Measurements from ENCODE around the gene SLITRK6. TPM values are rescaled to one million over a fixed set of nuclear protein-coding genes. Genes with fewer than 3 reads are reported as not detected.

Gene SLITRK6, protein sequence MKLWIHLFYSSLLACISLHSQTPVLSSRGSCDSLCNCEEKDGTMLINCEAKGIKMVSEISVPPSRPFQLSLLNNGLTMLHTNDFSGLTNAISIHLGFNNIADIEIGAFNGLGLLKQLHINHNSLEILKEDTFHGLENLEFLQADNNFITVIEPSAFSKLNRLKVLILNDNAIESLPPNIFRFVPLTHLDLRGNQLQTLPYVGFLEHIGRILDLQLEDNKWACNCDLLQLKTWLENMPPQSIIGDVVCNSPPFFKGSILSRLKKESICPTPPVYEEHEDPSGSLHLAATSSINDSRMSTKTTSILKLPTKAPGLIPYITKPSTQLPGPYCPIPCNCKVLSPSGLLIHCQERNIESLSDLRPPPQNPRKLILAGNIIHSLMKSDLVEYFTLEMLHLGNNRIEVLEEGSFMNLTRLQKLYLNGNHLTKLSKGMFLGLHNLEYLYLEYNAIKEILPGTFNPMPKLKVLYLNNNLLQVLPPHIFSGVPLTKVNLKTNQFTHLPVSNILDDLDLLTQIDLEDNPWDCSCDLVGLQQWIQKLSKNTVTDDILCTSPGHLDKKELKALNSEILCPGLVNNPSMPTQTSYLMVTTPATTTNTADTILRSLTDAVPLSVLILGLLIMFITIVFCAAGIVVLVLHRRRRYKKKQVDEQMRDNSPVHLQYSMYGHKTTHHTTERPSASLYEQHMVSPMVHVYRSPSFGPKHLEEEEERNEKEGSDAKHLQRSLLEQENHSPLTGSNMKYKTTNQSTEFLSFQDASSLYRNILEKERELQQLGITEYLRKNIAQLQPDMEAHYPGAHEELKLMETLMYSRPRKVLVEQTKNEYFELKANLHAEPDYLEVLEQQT
- total RNA-seq (1 to 10 TPM in 2 of 10 donors, under 1 TPM in 7, not detected in 1; 0.18 to 1.2 (median 0.64) TPM), polyA plus RNA-seq (1 to 10 TPM in 1 of 2 donors, under 1 TPM in 1; 0.12 to 1.0 TPM)
- long read RNA-seq, donor 1, full-length matches to known transcripts: 1 of 1 reads
- long read RNA-seq, donor 1, partial matches to known transcripts: 0 of 1 reads
- long read RNA-seq, donor 1, other reads (novel, unspliced or antisense): 0 of 1 reads
- long read RNA-seq, donor 2: 0 reads
- long read RNA-seq, donor 3: 0 reads

DNA sequence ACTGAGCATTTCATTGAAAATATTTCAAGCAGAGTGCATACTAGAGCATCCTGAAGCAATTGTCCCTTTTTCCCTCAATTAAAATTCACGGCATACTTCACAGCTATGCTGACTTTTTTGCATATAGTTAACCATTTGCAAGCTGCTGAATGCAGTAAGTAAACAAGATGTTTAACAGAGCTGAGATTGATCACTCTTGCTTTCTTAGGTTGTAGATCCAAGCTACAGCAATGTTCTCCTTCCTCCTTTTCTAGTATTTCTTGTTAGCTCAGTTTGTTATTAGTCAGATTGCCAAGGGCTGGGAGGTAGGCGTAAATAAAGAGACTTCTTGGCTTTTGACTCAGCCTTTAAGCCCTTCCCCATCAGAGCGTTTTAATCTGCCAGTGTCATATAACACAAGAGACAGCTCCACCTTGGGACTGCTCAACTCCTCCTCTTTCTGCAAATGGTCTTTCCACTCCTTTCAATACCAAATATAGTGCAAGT is at the start of gene SLITRK6:
Gene SLITRK6, minus strand, starts transcription at position 323 of the 486 bp plus-strand sequence. CDS start 2,911 bp downstream, outside the sequence.
- Histone ChIP-seq H3K27me3 (no peaks in the 10 kb centered on the region), H3K36me3 (no peaks in the 10 kb centered on the region), H3K4me3 (peak within 1 kb of the TSS in 1 of 10 donors; percentile 20), H3K9me3 (no peaks in the 10 kb centered on the region), H3K4me1 (no peaks in the 10 kb centered on the region), H3K27ac (no peak within 1 kb of the TSS)
- intact Hi-C loops (cut with DNase I): loop anchor here in 1 of 10 donors (10.0 kb wide), 1 partner anchor 884 kb away; no protein-coding TSS in a partner anchor
- 14% methylated on average over 3 of the region's 3 CpGs for WGBS, 2 donors
- DNase-seq (no peak), ATAC-seq (no peak)
- TF ChIP-seq, protein P1, sequence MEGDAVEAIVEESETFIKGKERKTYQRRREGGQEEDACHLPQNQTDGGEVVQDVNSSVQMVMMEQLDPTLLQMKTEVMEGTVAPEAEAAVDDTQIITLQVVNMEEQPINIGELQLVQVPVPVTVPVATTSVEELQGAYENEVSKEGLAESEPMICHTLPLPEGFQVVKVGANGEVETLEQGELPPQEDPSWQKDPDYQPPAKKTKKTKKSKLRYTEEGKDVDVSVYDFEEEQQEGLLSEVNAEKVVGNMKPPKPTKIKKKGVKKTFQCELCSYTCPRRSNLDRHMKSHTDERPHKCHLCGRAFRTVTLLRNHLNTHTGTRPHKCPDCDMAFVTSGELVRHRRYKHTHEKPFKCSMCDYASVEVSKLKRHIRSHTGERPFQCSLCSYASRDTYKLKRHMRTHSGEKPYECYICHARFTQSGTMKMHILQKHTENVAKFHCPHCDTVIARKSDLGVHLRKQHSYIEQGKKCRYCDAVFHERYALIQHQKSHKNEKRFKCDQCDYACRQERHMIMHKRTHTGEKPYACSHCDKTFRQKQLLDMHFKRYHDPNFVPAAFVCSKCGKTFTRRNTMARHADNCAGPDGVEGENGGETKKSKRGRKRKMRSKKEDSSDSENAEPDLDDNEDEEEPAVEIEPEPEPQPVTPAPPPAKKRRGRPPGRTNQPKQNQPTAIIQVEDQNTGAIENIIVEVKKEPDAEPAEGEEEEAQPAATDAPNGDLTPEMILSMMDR (IDR thresholded peaks at IDR 0.05): no peak

DNA sequence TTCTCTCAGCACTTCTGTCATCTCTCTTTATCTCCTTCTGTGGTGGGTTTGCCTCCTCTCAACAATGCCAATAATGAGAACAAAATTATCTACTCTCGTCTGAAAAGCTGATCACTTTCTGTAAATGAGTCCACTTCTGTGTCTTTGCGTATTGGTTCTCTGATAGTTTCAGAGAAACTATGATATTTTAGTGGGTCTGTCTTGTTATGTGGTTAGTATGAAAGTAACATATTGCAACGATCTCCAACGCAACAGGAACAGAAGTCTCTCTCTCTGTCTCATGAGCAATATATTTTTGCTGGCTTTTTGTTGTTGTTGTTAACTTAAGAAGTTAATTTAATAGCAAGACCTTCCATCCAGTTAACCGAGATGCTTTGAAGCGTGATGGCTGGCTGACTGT is 47.8 kb upstream of the SLITRK6 start:
- TF ChIP-seq, protein P1 (IDR thresholded peaks at IDR 0.05): no peak
- no peak overlapping the region for H3K27ac ChIP-seq
- no peak for DNase-seq
- no peaks in the 10 kb centered on the region for H3K36me3 ChIP-seq
- 76 to 79% methylated on average over 6 of the region's 6 CpGs for WGBS, 2 donors
- no peaks in the 10 kb centered on the region for H3K27me3 ChIP-seq
- H3K4me1 ChIP-seq: no peaks in the 10 kb centered on the region
- no peak for ATAC-seq
- no peak overlapping the region for H3K4me3 ChIP-seq
- intact Hi-C loops (cut with DNase I): no loop called here
- H3K9me3 ChIP-seq: peaks cover 0 to 24% (median 6%) of the 10 kb centered on the region in 11 donors

DNA sequence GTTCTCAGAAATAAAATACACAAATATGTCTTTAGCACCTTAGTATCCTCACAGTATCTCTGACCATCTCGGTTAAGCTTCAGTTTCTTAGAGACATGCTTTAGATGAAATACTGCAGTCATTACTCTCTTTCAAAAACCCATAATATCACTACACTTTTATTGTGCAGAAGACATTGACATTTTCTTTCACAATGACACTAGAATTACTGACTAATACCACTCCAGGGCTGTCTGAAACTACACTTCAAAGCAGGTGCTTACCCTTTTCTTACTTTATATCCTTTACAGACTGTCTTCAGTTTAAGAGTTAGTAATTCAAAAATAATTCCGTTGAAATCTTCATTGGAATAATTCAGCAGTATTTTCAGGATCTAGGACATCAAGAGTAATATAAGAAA is 42.2 kb upstream of the SLITRK6 start:
- H3K27me3 ChIP-seq: no peaks in the 10 kb centered on the region
- no peak for ATAC-seq
- DNase-seq: no peak
- no peak overlapping the region for H3K4me3 ChIP-seq
- no peaks in the 10 kb centered on the region for H3K36me3 ChIP-seq
- H3K27ac ChIP-seq: no peak overlapping the region
- WGBS, 2 donors: 47 to 58% methylated on average over 2 of the region's 2 CpGs
- no peaks in the 10 kb centered on the region for H3K9me3 ChIP-seq
- TF ChIP-seq, protein P1 (IDR thresholded peaks at IDR 0.05): no peak
- intact Hi-C loops (cut with DNase I): no loop called here
- no peaks in the 10 kb centered on the region for H3K4me1 ChIP-seq

DNA sequence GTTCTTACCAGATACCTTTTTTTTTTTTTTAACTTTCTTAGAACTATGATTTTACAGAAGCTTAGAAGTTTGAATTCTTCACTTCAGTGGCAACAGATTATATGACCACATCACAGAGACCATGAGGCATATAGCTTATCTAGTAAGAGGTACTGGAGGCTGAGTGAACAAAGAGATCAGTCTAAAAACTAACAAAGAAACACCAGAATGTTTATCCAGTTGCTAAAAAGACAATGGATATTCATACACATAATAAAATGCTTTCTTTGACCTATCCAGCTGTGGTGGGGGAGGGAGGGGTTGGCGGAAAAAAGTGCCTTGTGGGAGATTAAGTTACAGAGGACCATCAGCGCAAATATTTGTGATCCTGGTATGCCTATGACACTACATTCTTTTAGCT is 34.7 kb upstream of the SLITRK6 start:
- no peaks in the 10 kb centered on the region for H3K9me3 ChIP-seq
- DNase-seq (no peak), ATAC-seq (no peak)
- H3K36me3 ChIP-seq: no peaks in the 10 kb centered on the region
- H3K27me3 ChIP-seq: no peaks in the 10 kb centered on the region
- no peaks in the 10 kb centered on the region for H3K4me1 ChIP-seq
- no peak overlapping the region for H3K27ac ChIP-seq
- 92% methylated on average over 2 of the region's 2 CpGs for WGBS, 2 donors
- intact Hi-C loops (cut with DNase I): no loop called here
- TF ChIP-seq, protein P1 (IDR thresholded peaks at IDR 0.05): no peak
- H3K4me3 ChIP-seq: no peak overlapping the region

All from heart right ventricle (tissue), 16 donors.